GM21529 (cell line): ENCODE measurements around the gene IGFN1.

Experiments used
- ATAC-seq: cut with Tn5 transposase; IDR thresholded peaks from one replicate; pipeline ENCODE4 v1.9.1; 2021; ENCODE audit not compliant: unreplicated experiment

The IGFN1 gene

DNA sequence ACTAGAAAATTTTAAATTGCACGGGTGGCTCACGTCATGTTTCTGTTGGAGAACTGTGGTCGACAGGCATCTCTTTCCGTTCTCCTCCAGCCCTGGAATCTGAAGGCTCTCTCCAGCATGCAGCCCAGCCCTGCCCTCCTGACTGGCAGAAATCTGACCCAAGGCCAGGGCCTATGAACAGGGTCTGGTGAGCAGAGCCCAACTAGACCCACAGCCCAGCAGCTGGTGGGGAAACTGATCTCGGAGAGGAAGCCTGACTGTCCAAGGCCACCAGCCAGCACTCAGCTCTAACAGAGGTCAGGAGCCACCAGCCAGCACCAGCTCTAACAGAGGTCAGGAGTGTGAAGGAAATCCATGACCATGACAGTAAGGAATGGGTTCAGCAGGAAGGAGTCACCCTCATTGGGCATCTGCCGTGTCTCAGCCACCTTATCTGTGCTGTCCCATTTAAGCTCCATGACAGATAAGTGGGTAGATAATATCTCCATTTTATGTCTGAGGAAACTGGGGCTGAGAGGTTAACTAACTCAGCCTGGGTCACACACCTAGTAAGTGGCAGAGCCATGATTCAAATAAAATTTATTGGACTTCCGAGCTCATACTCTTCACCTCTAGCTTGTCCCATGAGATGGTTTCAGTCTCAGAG, 72.5 kb downstream of the IGFN1 start:
- no peak for ATAC-seq

DNA sequence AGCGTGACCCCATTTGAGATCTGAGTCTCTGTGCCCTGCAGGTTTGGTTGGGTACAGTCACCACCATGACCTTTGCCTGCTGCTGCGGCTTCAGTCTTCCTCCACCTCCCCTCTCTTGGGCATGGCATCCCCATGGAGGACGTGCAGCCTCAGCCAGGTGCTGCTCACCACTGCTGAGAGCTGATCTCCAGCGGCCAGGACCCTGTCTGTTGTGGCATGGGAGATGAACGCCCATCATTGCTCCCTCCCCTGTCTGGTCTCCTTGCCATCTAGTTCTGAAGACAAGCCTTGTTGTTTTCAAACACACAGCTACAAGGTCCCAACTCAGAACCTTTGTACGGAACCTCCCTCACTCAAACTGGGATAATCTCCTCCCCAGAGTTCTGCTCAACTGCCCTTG, 73.4 kb downstream of the IGFN1 start:
- no peak for ATAC-seq

DNA sequence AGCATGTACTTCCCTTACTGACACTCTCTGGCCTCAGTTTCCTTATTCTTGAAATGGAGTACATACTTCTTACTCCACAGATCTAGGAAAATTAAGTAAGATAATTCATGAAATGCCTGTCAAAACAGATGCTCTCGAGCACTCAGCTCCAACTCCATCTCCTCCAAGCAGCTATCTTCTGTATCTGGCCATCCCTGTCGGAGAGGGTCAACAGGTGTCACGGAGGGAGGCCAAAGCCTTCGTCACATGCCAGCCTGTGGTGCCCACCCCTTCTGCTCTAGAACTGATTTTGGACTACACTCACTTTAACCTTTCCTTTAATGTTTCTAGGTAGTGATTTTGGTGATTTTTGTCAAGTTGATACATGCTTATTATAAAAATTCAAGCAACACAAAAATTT, 73.9 kb downstream of the IGFN1 start:
- ATAC-seq = no peak

- no peak for ATAC-seq
Observed at GRCh38 chr1:201265756-201266155, 75.1 kb downstream of the IGFN1 start.

DNA sequence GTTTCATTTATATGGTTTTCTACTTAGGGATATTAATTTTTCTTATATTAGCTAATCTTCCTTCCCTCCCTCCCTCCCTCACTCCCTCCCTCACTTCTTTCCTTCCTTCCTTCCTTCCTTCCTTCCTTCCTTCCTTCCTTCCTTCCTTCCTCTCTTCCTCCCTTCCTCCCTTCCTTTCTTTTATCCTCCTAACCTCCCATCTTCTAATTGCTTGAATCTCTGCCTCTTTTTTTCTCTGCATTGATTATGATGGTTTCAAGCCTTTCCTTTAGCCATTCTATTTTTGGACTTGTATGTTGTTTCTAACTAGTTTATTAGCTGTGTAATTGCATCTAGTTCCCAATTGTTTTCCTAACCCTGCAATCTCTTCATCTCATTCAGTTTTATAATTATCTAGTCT, 75.7 kb downstream of the IGFN1 start:
- ATAC-seq = no peak

- no peak for ATAC-seq
Observed at GRCh38 chr1:201266774-201267173, 76.2 kb downstream of the IGFN1 start.

GRCh38 chr1:201267481-201268229, 77.0 kb downstream of the IGFN1 start:
- ATAC-seq = no peak

DNA sequence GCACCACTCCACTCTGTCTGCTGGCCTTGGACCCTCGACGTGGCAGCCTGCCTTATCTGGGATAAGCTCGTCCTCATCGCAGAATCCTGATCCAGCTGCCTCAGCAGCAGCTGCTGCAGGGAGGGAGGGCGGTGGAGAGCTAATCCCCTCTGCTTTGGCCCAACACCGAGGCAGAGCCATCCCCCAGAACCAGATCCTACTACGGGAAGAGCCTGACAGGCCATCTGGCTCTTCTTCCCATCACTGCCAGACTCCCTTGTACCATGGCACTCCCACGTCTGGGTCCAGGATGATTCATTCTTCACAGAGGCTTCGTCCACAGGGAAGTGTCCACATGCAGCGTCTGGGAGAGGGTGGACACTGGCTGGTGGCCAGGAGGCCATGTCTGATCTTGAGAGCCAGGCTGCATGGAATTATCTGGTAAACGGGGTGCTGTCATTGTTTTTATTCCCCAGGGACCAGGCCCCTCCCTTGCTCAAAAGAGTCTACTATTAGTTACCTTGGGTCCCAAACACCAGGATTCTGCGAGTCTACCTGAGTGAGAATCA, 78.1 kb downstream of the IGFN1 start:
- no peak for ATAC-seq

DNA sequence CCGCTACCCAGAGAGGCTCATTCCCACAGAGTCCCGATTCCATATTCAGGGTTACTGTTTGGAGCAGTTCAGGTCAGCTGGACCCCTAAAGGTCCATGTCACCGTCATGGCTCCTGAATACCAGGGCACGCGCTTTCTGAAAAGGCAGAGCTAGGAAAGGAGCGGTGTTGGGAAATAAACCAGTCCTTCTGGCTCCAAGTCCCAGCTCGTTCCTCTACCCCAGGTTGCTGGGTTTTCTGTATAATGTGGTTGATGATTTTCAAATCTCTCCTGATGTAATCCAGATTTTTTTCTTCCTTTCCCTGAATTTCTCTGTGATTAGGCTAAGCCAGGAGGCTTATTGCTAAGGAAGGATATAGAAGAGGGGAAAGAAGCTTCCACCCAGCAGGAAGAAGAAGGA, 78.7 kb downstream of the IGFN1 start:
- no peak for ATAC-seq

- no peak for ATAC-seq
Observed at GRCh38 chr1:201269900-201270410, 79.3 kb downstream of the IGFN1 start.

DNA sequence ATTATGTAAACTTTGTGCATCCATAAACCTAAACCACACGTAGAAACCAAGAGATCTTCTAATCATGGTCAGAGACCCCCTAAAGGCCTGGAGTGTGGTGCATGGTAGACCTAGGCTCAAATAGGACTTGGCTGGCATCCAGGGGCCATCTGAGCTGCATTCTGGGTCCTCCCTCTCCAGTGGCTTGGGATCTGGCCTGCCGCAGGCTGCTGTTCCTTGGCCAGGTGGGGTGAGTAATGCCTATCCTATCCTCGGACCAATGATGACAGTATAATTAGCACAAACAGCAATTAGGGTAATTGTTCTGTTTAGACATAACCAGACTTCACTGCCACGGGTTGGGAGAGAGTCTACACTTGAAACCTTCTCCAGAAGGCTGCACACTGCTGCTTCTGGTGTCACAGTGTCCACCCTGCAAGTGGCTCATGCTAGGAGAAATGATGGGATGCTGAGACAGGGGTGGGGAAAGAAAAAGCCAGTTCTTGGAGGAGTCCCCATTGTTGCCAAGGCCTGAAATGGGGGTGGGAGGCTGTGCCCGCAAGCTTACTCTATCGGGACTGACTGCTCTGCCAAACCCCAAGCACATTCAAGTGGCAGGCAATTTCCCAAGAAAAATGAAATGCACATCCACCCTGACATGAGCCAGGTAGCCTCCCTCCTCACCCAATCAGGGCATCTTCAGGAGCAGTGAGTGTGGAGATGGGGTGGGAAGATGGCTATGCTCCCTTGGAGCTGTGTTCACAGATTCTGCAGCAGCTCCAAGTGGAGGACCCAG, 80.2 kb downstream of the IGFN1 start:
- no peak for ATAC-seq

- ATAC-seq = no peak
Observed at GRCh38 chr1:201272799-201273198, 82.2 kb downstream of the IGFN1 start.

DNA sequence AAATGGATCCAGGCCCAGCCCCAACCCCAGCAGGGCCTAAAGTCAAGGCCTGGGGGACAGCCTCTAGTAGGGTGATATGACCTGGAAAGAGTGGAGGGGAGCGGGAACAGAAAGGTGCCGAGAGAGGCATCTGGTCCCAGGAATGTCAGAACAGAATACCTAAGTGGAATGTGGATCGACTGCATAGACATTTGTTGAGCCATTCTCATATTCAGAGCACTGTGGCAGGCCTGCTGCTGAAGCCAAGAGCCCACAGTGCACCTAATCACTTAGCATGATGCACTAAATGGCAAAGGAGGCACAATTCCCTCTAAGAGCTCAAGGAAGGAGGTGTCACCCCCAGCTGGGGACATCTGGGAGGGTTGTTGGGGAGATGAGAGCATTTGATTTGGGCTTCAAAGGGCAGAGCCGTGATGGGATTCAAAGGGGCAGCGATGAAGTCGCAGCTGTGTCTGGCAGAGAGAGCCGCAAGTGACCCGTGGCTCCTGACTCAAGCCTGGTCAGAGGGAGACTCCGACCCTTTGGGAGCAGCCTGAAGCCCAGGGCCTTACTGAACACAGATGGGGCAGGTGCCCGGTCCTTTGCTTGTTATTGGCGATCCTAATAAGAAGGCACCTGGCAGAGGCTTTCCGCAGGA, 84.1 kb downstream of the IGFN1 start:
- no peak for ATAC-seq

- ATAC-seq = no peak
Observed at GRCh38 chr1:201275253-201275666, 84.6 kb downstream of the IGFN1 start.

DNA sequence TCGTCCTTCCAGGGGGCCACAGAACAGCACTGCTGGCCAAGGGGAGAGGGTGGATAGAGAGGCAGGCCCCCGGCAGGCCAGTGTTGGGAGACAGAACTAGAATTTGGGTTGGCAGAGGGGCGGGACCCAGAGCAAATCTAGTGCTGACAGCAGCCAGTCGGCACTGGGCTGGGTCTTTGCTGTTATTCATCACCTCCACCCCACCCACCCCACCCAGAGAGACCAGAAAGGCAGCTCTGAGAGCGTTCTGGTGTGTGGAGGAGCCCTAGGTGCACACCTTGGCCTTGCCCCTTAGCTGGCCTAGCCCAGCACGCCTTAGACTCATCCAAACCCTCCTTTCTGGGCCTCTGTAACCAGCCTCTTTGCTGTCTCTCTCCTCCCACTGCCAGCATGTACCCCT, 86.3 kb downstream of the IGFN1 start:
- no peak for ATAC-seq

GRCh38 chr1:201277441-201277840, 86.8 kb downstream of the IGFN1 start:
- ATAC-seq = no peak
